K562 (cell line): ENCODE measurements around the gene SHH. TPM values are rescaled to one million over a fixed set of nuclear protein-coding genes. Genes with fewer than 3 reads are reported as not detected.

Experiments
- ATAC-seq: fragments of 200-7000 bp; cut with Tn5 transposase; 3 replicates; pipeline ENCODE4 v1.9.1; 2020; ENCODE audit warnings: moderate library complexity
- BruUV-seq: library from RNA; stranded (reverse); fragments of 400-500 nt; replicated peaks from 2 replicates; lab custom pipeline; 2021; lab: Mats Ljungman, UMichigan
- CTCF ChIA-PET: fragments of 300-600 bp; formaldehyde crosslinking; extraction: SDS; loops from one replicate; lab custom pipeline; 2021; ENCODE audit warnings: low intra/inter-chr PET ratio; lab: Yijun Ruan, JAX
- POLR2A ChIA-PET: fragments of 300-600, 350-650 bp; sonication (Branson Sonifier 250); formaldehyde crosslinking; extraction: SDS; loops from one replicate; lab custom pipeline; 2021; ENCODE audit warnings: antibody characterized with exemption, inconsistent platforms; lab: Yijun Ruan, JAX
- DNase-seq, 4 experiments: peaks; one replicate each; pipeline versions ENCODE4 v3.0.0 to v3.0.0-alpha.2; 2011 to 2018; ENCODE audit warnings: low spot score in 3 of 4, mixed read lengths in 3 of 4; ENCODE audit errors: extremely low read depth in 1 of 4
- FAIRE-seq: peaks from 2 replicates; lab custom pipeline; 2011; peaks lifted over from hg19 to GRCh38; lab: Jason Lieb, UNC
- H2AFZ ChIP-seq: 2 replicates; pipeline ENCODE4 v1.6.0; 2011; ENCODE audit warnings: low read depth, low read length, control low read depth, inconsistent platforms
- H3K27ac ChIP-seq: fragments of 200-600 bp; 3 replicates; pipeline ENCODE4 v1.8.0; 2011; ENCODE audit warnings: low read depth, mild to moderate bottlenecking, control low read depth, inconsistent platforms, low read length, moderate library complexity, mixed read lengths; ENCODE audit errors: extremely low read depth
- H3K27me3 ChIP-seq, 2 experiments: fragments of 300-600 bp in 1 of 2; 2 replicates in 1 of 2; 3 replicates in 1 of 2; pipeline versions ENCODE4 v1.6.0 to v1.8.0; 2011; ENCODE audit warnings: inconsistent platforms in 2 of 2, low read length in 2 of 2, mild to moderate bottlenecking in 1 of 2, mixed read lengths in 1 of 2, moderate library complexity in 1 of 2; ENCODE audit not compliant: control insufficient read depth in 2 of 2, insufficient read depth in 2 of 2
- H3K36me3 ChIP-seq: fragments of 300-600 bp; 3 replicates; pipeline ENCODE4 v1.8.0; 2011; ENCODE audit warnings: mild to moderate bottlenecking, low read length, inconsistent platforms; ENCODE audit not compliant: control insufficient read depth, insufficient read depth
- H3K4me1 ChIP-seq, 2 experiments: fragments of 200-600 bp in 1 of 2; replicated peaks in 1 of 2; 2 replicates in 1 of 2; 3 replicates in 1 of 2; pipeline versions ENCODE4 v1.5.1 to v1.8.0; 2011; ENCODE audit warnings: inconsistent platforms in 2 of 2, low read length in 2 of 2, mild to moderate bottlenecking in 1 of 2, mixed read lengths in 1 of 2, moderate library complexity in 1 of 2; ENCODE audit not compliant: control insufficient read depth in 2 of 2, insufficient read depth in 2 of 2
- H3K4me2 ChIP-seq: 2 replicates; pipeline ENCODE4 v1.6.1; 2011; ENCODE audit warnings: low read length, control low read depth, inconsistent platforms, mixed read lengths; ENCODE audit not compliant: insufficient read depth
- H3K4me3 ChIP-seq: fragments of 200-600 bp; sonication (generic), shearing (Covaris generic); 2 replicates; pipeline ENCODE4 v1.5.1; 2016; ENCODE audit warnings: control low read depth, inconsistent platforms
- H3K79me2 ChIP-seq: fragments of 200-600 bp; 3 replicates; pipeline ENCODE4 v1.8.0; 2011; ENCODE audit warnings: low read length, inconsistent platforms; ENCODE audit not compliant: control insufficient read depth, insufficient read depth
- H3K9ac ChIP-seq, 2 experiments: 2 replicates each; pipeline versions ENCODE4 v1.6.0 to v1.6.1; 2011; ENCODE audit warnings: low read depth in 2 of 2, low read length in 2 of 2, control low read depth in 1 of 2, inconsistent platforms in 1 of 2, mild to moderate bottlenecking in 1 of 2, mixed read lengths in 1 of 2; ENCODE audit not compliant: insufficient read depth in 1 of 2
- H3K9me1 ChIP-seq: one replicate; pipeline ENCODE4 v1.6.0; 2011; ENCODE audit warnings: inconsistent platforms, mild to moderate bottlenecking, low read length, moderate library complexity; ENCODE audit not compliant: control insufficient read depth, insufficient read depth
- H3K9me3 ChIP-seq: replicated peaks from 2 replicates; pipeline ENCODE4 v1.5.1; 2011; ENCODE audit warnings: low read depth, low read length, inconsistent platforms; ENCODE audit not compliant: control insufficient read depth, insufficient read depth
- H4K20me1 ChIP-seq: replicated peaks from 2 replicates; pipeline ENCODE4 v1.6.1; 2011; ENCODE audit warnings: low read length, inconsistent platforms, mixed read lengths; ENCODE audit not compliant: control insufficient read depth, insufficient read depth
- MTF1 ChIP-seq: fragments of 250-450 bp; sonication (Bioruptor Pico); IDR thresholded peaks from 2 replicates; pipeline ENCODE4 v1.9.0; 2021; ENCODE audit warnings: moderate library complexity, mild to moderate bottlenecking, inconsistent platforms, borderline replicate concordance
- PREB ChIP-seq: sonication (generic); formaldehyde crosslinking; IDR thresholded peaks from 2 replicates; pipeline ENCODE4 v1.8.1; 2023; ENCODE audit warnings: mild to moderate bottlenecking, missing genetic modification reagents
- ZEB2 ChIP-seq: fragments of 450-650 bp; IDR thresholded peaks from 2 replicates; pipeline ENCODE4 v1.6.1; 2016
- WGBS: fragments of 100-300 bp; shearing (Covaris generic); methylation state at CpG from one replicate; pipeline ENCODE4 v1.1.6; 2016; ENCODE audit warnings: low coverage, mixed read lengths; ENCODE audit not compliant: insufficient coverage; ENCODE audit errors: missing lambda C conversion rate; 5-methylcytosine and 5-hydroxymethylcytosine counted together
- in situ Hi-C: fragments of 300-500 bp; cut with MboI; formaldehyde crosslinking; loops from 4 replicates; pipeline ENCODE4 v1.15.0; 2018; ENCODE audit warnings: inconsistent platforms, mixed read lengths
- intact Hi-C: fragments of 100-400 bp; cut with micrococcal nuclease; formaldehyde crosslinking; loops from 2 replicates; pipeline ENCODE4 v1.14.2; 2022
- polyA plus RNA-seq, 8 experiments: library from polyadenylated mRNA; depleted of rRNA in 4 of 8; stranded (reverse) in 5 of 8; unstranded in 3 of 8; fragments of >200 nt; fragmentation: Nextera tagmentation in 2 of 8; fragmentation: Illumina TruSeq in 1 of 8; extraction: Ambion mirVana in 2 of 8; extraction: Trizol in 1 of 8; gene quantifications; 2 replicates each; pipeline versions ENCODE4 v1.2.1 to v1.2.3, GENCODE V29; 2011 to 2014; ENCODE audit warnings: inconsistent platforms in 1 of 8, missing spikeins in 1 of 8
- total RNA-seq, 7 experiments: library from RNA; depleted of rRNA in 6 of 7; stranded (reverse); fragments of >200 nt in 6 of 7; fragmentation: Illumina TruSeq in 2 of 7; extraction: Trizol in 2 of 7; gene quantifications; 2 replicates each; pipeline versions ENCODE4 v1.2.1 to v1.2.3, GENCODE V29; 2011 to 2021; ENCODE audit warnings: low replicate concordance in 1 of 7

The SHH gene
- total and polyA plus RNA-seq, 9 of the 15 experiments (the other 6 are each of a cell fraction or from before 2014, with no cell fraction given): 0.09 TPM; not detected in 8

- Histone ChIP-seq H4K20me1 (peaks cover 25% of the 10 kb centered on the region), H3K4me3 (no peak overlapping the region), H3K27ac (no peak overlapping the region), H3K27me3 (peaks cover 76 to 92% of the 10 kb centered on the region in 2 experiments), H2AFZ (no peak overlapping the region), H3K79me2 (no peaks in the 10 kb centered on the region), H3K4me2 (no peak overlapping the region), H3K9me1 (no peaks in the 10 kb centered on the region), H3K9me3 (no peaks in the 10 kb centered on the region), H3K4me1 (peaks cover 0 to under 1% of the 10 kb centered on the region in 2 experiments; a peak in 1 of 5 replicates), H3K9ac (no peak overlapping the region), H3K36me3 (no peaks in the 10 kb centered on the region)
- CTCF ChIA-PET: no interaction called here
- ATAC-seq: peak; percentile 31; the same call in 2 of the 3 replicates
- no peak for FAIRE-seq
- no peak for DNase-seq
- no peak for TF ChIP-seq PREB (CRISPR knock-in tag)
- TF ChIP-seq MTF1 (CRISPR knock-in tag): no peak
- no peak for TF ChIP-seq ZEB2
- in situ Hi-C loops (no loop called here), intact Hi-C loops (no loop called here)
- POLR2A ChIA-PET: interaction anchor here (1.0 kb wide), 1 partner anchor 13 kb away, joined by 4 read pairs; no protein-coding TSS in a partner anchor
- no TSS peak for BruUV-seq
- under 1% methylated on average over 27 of the region's 28 CpGs for WGBS
Observed at GRCh38 chr7:155836216-155837125, 24.2 kb upstream of the SHH start.
